Mucosa of rectum (tissue), 2 donors: Measurements from ENCODE around the gene OR2H1.

Source experiments
- H3K27ac ChIP-seq, 2 donors: one replicate each; pipeline ENCODE4 v1.7.0; 2013; ENCODE audit warnings: inconsistent platforms in 2 of 2, low read depth in 2 of 2, low read length in 2 of 2
- H3K27me3 ChIP-seq, 2 donors: one replicate each; pipeline ENCODE4 v1.7.0; 2013; ENCODE audit warnings: low read length in 2 of 2; ENCODE audit not compliant: control insufficient read depth in 2 of 2, insufficient read depth in 2 of 2
- H3K36me3 ChIP-seq, 2 donors: one replicate each; pipeline ENCODE4 v1.7.0; 2013; ENCODE audit warnings: low read length in 2 of 2; ENCODE audit not compliant: control insufficient read depth in 2 of 2, insufficient read depth in 2 of 2
- H3K4me1 ChIP-seq, 2 donors: one replicate each; pipeline ENCODE4 v1.7.0; 2013; ENCODE audit warnings: low read length in 2 of 2, mild to moderate bottlenecking in 1 of 2; ENCODE audit not compliant: control insufficient read depth in 2 of 2, insufficient read depth in 2 of 2
- H3K4me3 ChIP-seq, 2 donors: one replicate each; pipeline ENCODE4 v1.7.0; 2013; ENCODE audit warnings: low read length in 2 of 2
- H3K9ac ChIP-seq, 2 donors: one replicate each; pipeline ENCODE4 v1.7.0; 2013; ENCODE audit warnings: low read length in 2 of 2, low read depth in 1 of 2, mild to moderate bottlenecking in 1 of 2
- H3K9me3 ChIP-seq, 2 donors: one replicate each; pipeline ENCODE4 v1.7.0; 2013; ENCODE audit warnings: low read length in 2 of 2; ENCODE audit not compliant: control insufficient read depth in 2 of 2
- donor health status: healthy.
- donor health status: Normal muscosa, but diverticular disease.

Gene OR2H1

DNA sequence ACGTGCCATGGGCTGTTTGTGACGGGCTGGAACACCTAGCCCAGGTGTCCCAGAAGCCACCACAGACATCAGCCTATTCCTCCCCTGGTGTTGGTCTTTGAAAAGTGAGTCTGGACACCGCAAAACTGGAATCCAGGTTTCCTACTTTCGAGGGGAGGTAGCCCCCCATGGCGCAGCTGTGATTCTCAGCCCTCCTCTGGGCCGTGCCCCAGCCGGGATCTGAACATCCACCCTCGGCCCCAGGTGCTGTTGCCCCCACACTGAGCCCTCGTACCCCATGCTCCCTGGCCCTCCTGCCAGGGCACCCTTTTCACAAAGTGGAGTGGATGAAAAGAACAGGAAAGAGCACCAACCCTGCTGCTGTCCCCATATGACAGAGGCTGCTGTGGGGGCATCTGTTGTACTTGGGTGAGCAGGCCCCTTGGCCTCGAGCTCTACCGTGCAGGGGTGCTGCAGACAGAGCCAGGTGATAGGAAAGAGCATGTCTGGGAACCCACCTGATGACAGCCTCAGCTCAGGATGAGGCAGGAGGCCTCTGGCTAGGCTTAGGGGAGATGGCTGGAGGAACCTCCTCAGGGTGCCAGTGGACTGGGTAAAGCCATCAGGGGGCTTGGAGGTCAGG lies 49.6 kb downstream of the OR2H1 start:
- no peak overlapping the region for H3K4me3 ChIP-seq
- no peaks in the 10 kb centered on the region for H3K9me3 ChIP-seq
- no peaks in the 10 kb centered on the region for H3K27me3 ChIP-seq
- no peaks in the 10 kb centered on the region for H3K4me1 ChIP-seq
- no peaks in the 10 kb centered on the region for H3K36me3 ChIP-seq
- no peak overlapping the region for H3K27ac ChIP-seq
- no peak overlapping the region for H3K9ac ChIP-seq

DNA sequence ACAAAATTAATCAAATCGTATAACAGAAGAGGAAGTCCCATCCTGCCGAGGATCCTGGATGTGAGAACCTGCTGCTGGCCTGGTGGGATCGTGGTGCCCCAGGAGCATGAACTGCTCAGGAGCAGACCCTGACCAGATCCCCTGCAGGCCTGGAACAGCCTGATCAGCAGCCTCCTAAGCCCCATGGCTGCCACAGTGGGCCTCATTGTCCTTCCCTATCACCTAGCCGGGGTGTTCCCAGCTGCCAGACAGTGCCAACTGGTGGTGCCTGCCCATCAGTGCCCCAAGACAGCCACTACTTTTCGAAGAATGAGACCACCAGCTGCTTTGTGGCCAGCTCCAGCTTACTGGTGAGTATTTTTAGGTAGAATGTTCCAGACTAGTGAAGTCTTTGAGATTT lies 50.4 kb downstream of the OR2H1 start:
- H3K4me3 ChIP-seq, result no peak overlapping the region

DNA sequence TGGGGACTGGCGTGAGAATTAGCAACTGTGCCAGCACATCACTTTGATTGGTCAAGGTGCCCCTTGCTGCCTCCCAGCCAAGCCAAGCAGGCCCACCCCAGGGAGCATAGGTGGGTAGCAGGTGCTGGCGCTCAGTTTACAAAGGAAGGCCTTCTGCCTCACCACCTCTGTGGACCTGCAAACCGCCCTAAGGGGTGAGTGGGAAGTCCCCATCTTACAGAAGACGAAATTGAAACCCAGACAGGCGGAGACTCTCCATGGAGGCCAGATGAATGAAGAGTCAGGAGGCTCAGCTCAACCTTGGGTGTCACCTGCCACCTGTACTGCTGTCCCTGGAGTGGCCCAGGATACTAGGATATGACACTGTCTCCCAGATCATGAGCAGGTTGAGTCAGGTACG lies 52.3 kb downstream of the OR2H1 start:
- no peak overlapping the region for H3K27ac ChIP-seq
- H3K4me3 ChIP-seq, result no peak overlapping the region
- no peak overlapping the region for H3K9ac ChIP-seq
- no peaks in the 10 kb centered on the region for H3K27me3 ChIP-seq
- H3K4me1 ChIP-seq, result no peaks in the 10 kb centered on the region
- H3K9me3 ChIP-seq, result no peaks in the 10 kb centered on the region
- no peaks in the 10 kb centered on the region for H3K36me3 ChIP-seq

More for the DNA sequence above, 50.4 kb downstream of the OR2H1 start:
- H3K36me3 ChIP-seq, result no peaks in the 10 kb centered on the region
- no peaks in the 10 kb centered on the region for H3K27me3 ChIP-seq
- no peaks in the 10 kb centered on the region for H3K9me3 ChIP-seq
- no peaks in the 10 kb centered on the region for H3K4me1 ChIP-seq
- H3K9ac ChIP-seq, result no peak overlapping the region
- no peak overlapping the region for H3K27ac ChIP-seq

DNA sequence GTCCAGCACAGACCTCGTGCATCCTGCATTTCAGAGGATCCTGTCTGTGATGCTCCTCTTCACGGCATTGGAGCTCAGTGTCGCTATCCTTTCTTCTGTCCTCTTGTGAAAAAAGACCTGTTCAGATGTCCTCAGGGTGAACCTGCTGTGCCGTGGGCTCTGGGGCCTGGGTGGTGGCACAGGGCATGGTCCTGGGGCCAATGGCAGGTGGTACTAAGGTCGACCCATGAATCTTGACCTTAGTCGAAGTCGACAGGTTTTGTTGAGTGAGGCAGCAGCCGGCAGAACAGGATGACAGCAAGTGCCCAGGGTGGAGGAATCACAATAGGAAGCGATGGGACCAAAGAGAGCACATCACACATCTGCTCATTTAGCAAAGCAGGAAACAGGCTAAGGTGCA lies 52.8 kb downstream of the OR2H1 start:
- no peak overlapping the region for H3K27ac ChIP-seq
- no peaks in the 10 kb centered on the region for H3K9me3 ChIP-seq
- no peak overlapping the region for H3K9ac ChIP-seq
- no peaks in the 10 kb centered on the region for H3K4me1 ChIP-seq
- H3K27me3 ChIP-seq, result no peaks in the 10 kb centered on the region
- no peak overlapping the region for H3K4me3 ChIP-seq
- no peaks in the 10 kb centered on the region for H3K36me3 ChIP-seq

DNA sequence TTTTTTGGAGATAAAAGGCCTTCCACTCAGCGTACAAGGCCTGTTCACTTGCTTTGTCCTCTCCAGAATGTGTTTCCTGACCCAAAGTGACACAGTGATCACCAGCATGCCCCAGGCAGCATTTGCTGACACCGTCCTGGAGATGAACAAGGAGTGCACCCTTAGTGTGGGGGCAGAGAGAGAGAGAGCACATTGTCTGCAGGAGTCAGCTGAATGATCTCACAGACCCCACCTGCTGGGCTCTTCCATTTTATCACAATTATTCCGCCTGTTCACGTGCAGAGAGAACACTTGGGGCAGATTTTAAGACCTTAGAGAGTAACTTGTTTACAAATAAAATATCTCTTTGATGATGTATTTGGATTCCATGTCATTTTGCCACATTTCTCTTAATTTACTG lies 53.2 kb downstream of the OR2H1 start:
- no peak overlapping the region for H3K9ac ChIP-seq
- H3K27me3 ChIP-seq, result no peaks in the 10 kb centered on the region
- no peak overlapping the region for H3K4me3 ChIP-seq
- no peaks in the 10 kb centered on the region for H3K36me3 ChIP-seq
- no peaks in the 10 kb centered on the region for H3K4me1 ChIP-seq
- H3K27ac ChIP-seq, result no peak overlapping the region
- H3K9me3 ChIP-seq, result no peaks in the 10 kb centered on the region

DNA sequence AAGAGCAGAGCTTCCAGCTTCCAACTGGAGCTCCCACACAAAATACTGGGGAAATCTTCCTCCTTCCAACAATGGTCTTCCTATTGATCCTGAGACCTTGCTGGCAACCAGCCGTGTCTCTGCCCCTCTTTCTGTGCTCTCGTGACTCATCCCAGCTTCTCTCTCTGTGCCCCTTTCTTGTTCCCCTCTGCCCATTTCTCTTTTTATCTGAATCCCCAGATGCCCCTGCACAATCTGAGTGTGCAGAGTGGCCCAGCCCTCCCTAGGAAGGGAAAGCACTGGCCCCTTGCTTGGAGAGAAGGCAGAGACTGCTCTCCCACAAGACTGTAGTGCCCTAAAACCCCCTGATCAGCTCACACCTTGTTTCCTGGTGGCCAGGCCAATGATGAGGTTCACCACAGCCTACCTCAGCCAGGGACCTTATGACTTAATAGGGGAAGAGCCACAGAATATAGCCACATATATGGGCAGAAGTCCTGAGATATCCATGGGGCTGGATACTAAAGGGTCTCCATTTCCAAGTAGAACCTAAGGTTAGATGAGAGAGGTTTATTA lies 53.9 kb downstream of the OR2H1 start:
- no peaks in the 10 kb centered on the region for H3K27me3 ChIP-seq
- H3K36me3 ChIP-seq, result no peaks in the 10 kb centered on the region
- H3K9ac ChIP-seq, result no peak overlapping the region
- no peaks in the 10 kb centered on the region for H3K9me3 ChIP-seq
- H3K4me1 ChIP-seq, result no peaks in the 10 kb centered on the region
- no peak overlapping the region for H3K27ac ChIP-seq
- no peak overlapping the region for H3K4me3 ChIP-seq
